Heart left ventricle (tissue), 16 donors: ENCODE data around the gene GFY. TPM values are rescaled to one million over a fixed set of nuclear protein-coding genes. Genes with fewer than 3 reads are reported as not detected.

Source experiments
- ATAC-seq, 4 donors: fragments of 200-7000 bp; cut with Tn5 transposase; one replicate each; pipeline ENCODE4 v1.9.1; 2020 to 2022; ENCODE audit warnings: moderate library complexity in 4 of 4, mild to moderate bottlenecking in 3 of 4, moderate number of reproducible peaks in 1 of 4
- DNase-seq, 5 donors: peaks; one replicate each; pipeline ENCODE4 v3.0.0-alpha.2; 2020
- H3K27ac ChIP-seq, 12 donors: fragments of 200-600 bp; sonication (generic) in 4 of 12; one replicate each; pipeline versions ENCODE4 v1.5.0 to v1.8.0; 2016 to 2022; ENCODE audit warnings: mild to moderate bottlenecking in 2 of 12
- H3K27me3 ChIP-seq, 9 donors: fragments of 200-600 bp; sonication (generic) in 2 of 9; one replicate each; pipeline versions ENCODE4 v1.5.1 to v1.8.0; 2016 to 2022; ENCODE audit warnings: mild to moderate bottlenecking in 3 of 9
- H3K36me3 ChIP-seq, 9 donors: fragments of 200-600 bp; sonication (generic) in 2 of 9; one replicate each; pipeline versions ENCODE4 v1.5.0 to v1.8.0; 2018 to 2022; ENCODE audit warnings: mild to moderate bottlenecking in 2 of 9
- H3K4me1 ChIP-seq, 12 donors: fragments of 200-600 bp; sonication (generic) in 4 of 12; one replicate each; pipeline versions ENCODE4 v1.5.0 to v1.8.0; 2016 to 2022; ENCODE audit warnings: mild to moderate bottlenecking in 3 of 12
- H3K4me3 ChIP-seq, 12 donors: fragments of 200-600 bp; sonication (generic) in 4 of 12; one replicate each; pipeline versions ENCODE4 v1.5.0 to v1.8.0; 2017 to 2022; ENCODE audit warnings: mild to moderate bottlenecking in 9 of 12, moderate library complexity in 4 of 12
- H3K9me3 ChIP-seq, 12 donors: fragments of 200-600 bp; sonication (generic) in 4 of 12; one replicate each; pipeline versions ENCODE4 v1.5.0 to v1.8.0; 2016 to 2022; ENCODE audit warnings: mild to moderate bottlenecking in 1 of 12
- CTCF ChIP-seq, 12 donors: fragments of 200-600 bp; sonication (generic) in 4 of 12; IDR thresholded peaks; one replicate each; pipeline versions ENCODE4 v1.5.0 to v1.8.0; 2018 to 2022; ENCODE audit warnings: antibody characterized with exemption in 12 of 12, mild to moderate bottlenecking in 5 of 12
- POLR2A ChIP-seq, 2 donors: fragments of 450-650 bp; IDR thresholded peaks; one replicate each; pipeline ENCODE4 v1.6.1; 2017; ENCODE audit warnings: antibody characterized with exemption in 2 of 2, mild to moderate bottlenecking in 2 of 2, moderate library complexity in 2 of 2
- WGBS, 4 donors: extraction: QIAGEN DNeasy Blood & Tissue Kit in 2 of 4; methylation state at CpG; one replicate each; pipeline versions ENCODE4 v1.1.5 to v1.1.7; 2013 to 2018; 5-methylcytosine and 5-hydroxymethylcytosine counted together
- intact Hi-C, 10 donors: fragments of 100-400 bp; cut with DNase I; formaldehyde crosslinking; loops; one replicate each; pipeline versions ENCODE4 v1.11.1 to v1.14.2; 2022
- polyA plus RNA-seq, 2 donors: library from polyadenylated mRNA; stranded (reverse); fragments of 200-250 nt; gene quantifications; one replicate each; pipeline ENCODE4 v1.2.3, GENCODE V29; 2013
- total RNA-seq, 9 donors: library from RNA; depleted of rRNA in 2 of 9; stranded (reverse); fragments of >200 nt in 2 of 9; fragmentation: NEBNext Ultra II Directional in 3 of 9; extraction: Animal tissue kit (Norgen Biotek cat#: 25700) in 3 of 9; gene quantifications; one replicate each; pipeline versions ENCODE4 v1.1.0 to v1.2.4, GENCODE V29; 2016 to 2023
- donor health status: ischemic (EF 13 %, LVEDD 7.1; RV severe dilation, severe dysfunction).
- donor health status: healthy with polysubstance abuse.
- donor health status: DM: no; HTN: yes; CAD: no.
- donor health status: DM: no; HTN: no; CAD: no.
- donor health status: ischemic (EF 25% LVEDD 6.9; RV normal size, moderate dysfunction).
- donor health status: ischemic (EF 25% LVEDD 5.7; RV mildly dilated, moderate dysfunction).
- donor health status: healthy.
- donor health status: DM: yes; HTN: yes; CAD: no.
- donor health status: ischemic (EF 35%, LVEDD 5.7; RV mildly dilated, moderate dysfunction).
- donor health status: nonischemic (EF 11% LVEDD 7.7; RV severe dilation, severe dysfunction).
- donor health status: DM: yes; HTN: yes; CAD: no.
- donor health status: PGD.
- donor health status: ischemic (EF 29% LVEDD 5.4; RV normal size, mild dysfunction).
- donor health status: nonischemic (EF 23%, LVEDD 6.1; RV moderate dilation, normal function).

GFY gene
- total and polyA plus RNA-seq, 11 donors: 0.12 TPM; not detected in 10

- DNase-seq: no peak
- no peak for ATAC-seq
- Histone ChIP-seq H3K4me3 (no peak overlapping the region), H3K36me3 (no peaks in the 10 kb centered on the region), H3K9me3 (no peaks in the 10 kb centered on the region), H3K4me1 (peaks cover 0 to 6% (median 0%) of the 10 kb centered on the region in 12 donors), H3K27me3 (peaks cover 0 to 31% (median 0%) of the 10 kb centered on the region in 9 donors), H3K27ac (no peak overlapping the region)
- no peak for TF ChIP-seq POLR2A (IDR thresholded peaks at IDR 0.05)
- no peak for TF ChIP-seq CTCF (IDR thresholded peaks at IDR 0.05)
- 53 to 73% (median 58%) methylated on average over 5 of the region's 5 CpGs for WGBS, 4 donors
- intact Hi-C loops: loop anchor here in 7 of 10 donors (2.0 to 10.0 kb wide), 6 partner anchors 48 to 291 kb away; partner anchors contain the start of genes ADM5 (in 1 of the 7) and SLC17A7 (in 1 of the 7)
Observed at GRCh38 chr19:49393881-49394280, 31.3 kb upstream of the GFY start.

GRCh38 chr19:49395581-49396407 is 29.4 kb upstream of the GFY start:
- no peak for ATAC-seq
- Histone ChIP-seq H3K9me3 (no peaks in the 10 kb centered on the region), H3K36me3 (no peaks in the 10 kb centered on the region), H3K27ac (no peak overlapping the region), H3K4me3 (no peak overlapping the region), H3K4me1 (peaks cover 0 to 6% (median 0%) of the 10 kb centered on the region in 12 donors), H3K27me3 (peaks cover 0 to 31% (median 0%) of the 10 kb centered on the region in 9 donors)
- no peak for TF ChIP-seq CTCF (IDR thresholded peaks at IDR 0.05)
- TF ChIP-seq POLR2A (IDR thresholded peaks at IDR 0.05): no peak
- WGBS, 4 donors: 72 to 83% (median 78%) methylated on average over 13 to 15 of the region's 15 CpGs
- intact Hi-C loops: loop anchor here in 3 of 10 donors (5.0 to 10.0 kb wide), 3 partner anchors 37 to 289 kb away; partner anchors contain the start of gene ADM5 (in 1 of the 3)
- no peak for DNase-seq

GRCh38 chr19:49396738-49397505 is 28.3 kb upstream of the GFY start:
- TF ChIP-seq CTCF (IDR thresholded peaks at IDR 0.05) (no peak), POLR2A (IDR thresholded peaks at IDR 0.05) (no peak)
- WGBS, 4 donors: 75 to 84% (median 78%) methylated on average over 8 of the region's 8 CpGs
- no peak for ATAC-seq
- intact Hi-C loops: loop anchor here in 3 of 10 donors (5.0 to 10.0 kb wide), 3 partner anchors 35 to 288 kb away; partner anchors contain the start of gene ADM5 (in 1 of the 3)
- Histone ChIP-seq H3K9me3 (no peaks in the 10 kb centered on the region), H3K4me1 (peaks cover 0 to under 1% (median 0%) of the 10 kb centered on the region in 12 donors), H3K4me3 (no peak overlapping the region), H3K36me3 (no peaks in the 10 kb centered on the region), H3K27ac (no peak overlapping the region), H3K27me3 (peaks cover 0 to 31% (median 0%) of the 10 kb centered on the region in 9 donors)
- no peak for DNase-seq
